Adipose tissue (tissue), 3 donors: ENCODE results near the gene PLEKHB2. TPM values are rescaled to one million over a fixed set of nuclear protein-coding genes. Genes with fewer than 3 reads are reported as not detected.
"Not testable (repeated sequence)": the region's sequence is repeated elsewhere in the genome, so short reads cannot be mapped to it uniquely, and the experiment has no call there.

Source experiments
- H3K27ac ChIP-seq: one replicate; pipeline ENCODE4 v1.5.1; 2013; ENCODE audit warnings: low read depth, low read length
- whole genome bisulfite sequencing, 3 donors: extraction: QIAGEN DNeasy Blood & Tissue Kit; methylation state at CpG; one replicate each; pipeline ENCODE4 v1.1.7; 2013; 5-methylcytosine and 5-hydroxymethylcytosine counted together
- polyA plus RNA-seq, 3 donors: library from polyadenylated mRNA; stranded (reverse); fragments of 200-250 nt; gene quantifications; one replicate each; pipeline ENCODE4 v1.2.3, GENCODE V29; 2013
- donor health status: healthy with polysubstance abuse.
- donor health status: Bipolar disorder and iron deficiency.
- donor health status: healthy.

PLEKHB2 gene
- polyA plus RNA-seq: 10 to 100 TPM; 11.4 to 35.9 (median 27.4) TPM

GRCh38 chr2:131105156-131105949, at the start of gene PLEKHB2:
Gene PLEKHB2 (plus strand): TSS chr2:131105336. CDS start chr2:131120942, 15,606 bp downstream.
- WGBS, 3 donors: 1% methylated on average over 61 to 66 of the region's 66 CpGs
- H3K27ac ChIP-seq: peak within 1 kb of the TSS; percentile 88

GRCh38 chr2:131056204-131056931, 48.8 kb upstream of the PLEKHB2 start:
- 27 to 89% (median 88%) methylated on average over 5 of the region's 5 CpGs for WGBS, 3 donors

GRCh38 chr2:131056932-131057287, 48.2 kb upstream of the PLEKHB2 start:
- H3K27ac ChIP-seq: no peak overlapping the region
- WGBS, 3 donors: 77 to 86% (median 85%) methylated on average over 4 of the region's 4 CpGs

More at GRCh38 chr2:131056204-131056931, 48.8 kb upstream of the PLEKHB2 start:
- H3K27ac ChIP-seq: no peak overlapping the region

- no peak overlapping the region for H3K27ac ChIP-seq
- WGBS, 3 donors: 69 to 80% (median 74%) methylated on average over 8 of the region's 8 CpGs
Measured at GRCh38 chr2:131058214-131058843, 46.8 kb upstream of the PLEKHB2 start.

- WGBS, 3 donors: 89 to 97% (median 93%) methylated on average over 4 of the region's 4 CpGs
- H3K27ac ChIP-seq: no peak overlapping the region
Measured at GRCh38 chr2:131058920-131059319, 46.2 kb upstream of the PLEKHB2 start.

- no peak overlapping the region for H3K27ac ChIP-seq
- WGBS, 3 donors: 89 to 93% (median 90%) methylated on average over 11 of the region's 11 CpGs
Measured at GRCh38 chr2:131063501-131064283, 41.4 kb upstream of the PLEKHB2 start.

- 62 to 84% (median 81%) methylated on average over 14 of the region's 14 CpGs for WGBS, 3 donors
- H3K27ac ChIP-seq: no peak overlapping the region
Measured at GRCh38 chr2:131064589-131065512, 40.3 kb upstream of the PLEKHB2 start.

- H3K27ac ChIP-seq: no peak overlapping the region
- WGBS, 3 donors: 54 to 71% (median 54%) methylated on average over 2 of the region's 2 CpGs
Measured at GRCh38 chr2:131067465-131068125, 37.5 kb upstream of the PLEKHB2 start.

- H3K27ac ChIP-seq: not testable (repeated sequence)
- 95 to 97% (median 96%) methylated on average over 5 to 6 of the region's 6 CpGs for WGBS, 3 donors
Measured at GRCh38 chr2:131068172-131068571, 37.0 kb upstream of the PLEKHB2 start.

- not testable (repeated sequence) for H3K27ac ChIP-seq
- WGBS, 3 donors: 97 to 98% (median 98%) methylated on average over 15 of the region's 15 CpGs
Measured at GRCh38 chr2:131075578-131075977, 29.6 kb upstream of the PLEKHB2 start.

- H3K27ac ChIP-seq: no peak overlapping the region
- WGBS, 3 donors: 61 to 87% (median 85%) methylated on average over 5 of the region's 5 CpGs
Measured at GRCh38 chr2:131076707-131077106, 28.4 kb upstream of the PLEKHB2 start.

- no peak overlapping the region for H3K27ac ChIP-seq
- 70 to 82% (median 72%) methylated on average over 11 of the region's 11 CpGs for WGBS, 3 donors
Measured at GRCh38 chr2:131077182-131077846, 27.8 kb upstream of the PLEKHB2 start.

- 64 to 94% (median 86%) methylated on average over 3 of the region's 3 CpGs for WGBS, 3 donors
- H3K27ac ChIP-seq: no peak overlapping the region
Measured at GRCh38 chr2:131077966-131078365, 27.2 kb upstream of the PLEKHB2 start.

GRCh38 chr2:131079931-131080330, 25.2 kb upstream of the PLEKHB2 start:
- H3K27ac ChIP-seq: not testable (repeated sequence)
- WGBS, 3 donors: 91 to 95% (median 92%) methylated on average over 6 of the region's 6 CpGs

GRCh38 chr2:131081190-131081589, 23.9 kb upstream of the PLEKHB2 start:
- 86 to 95% (median 89%) methylated on average over 4 of the region's 4 CpGs for WGBS, 3 donors
- H3K27ac ChIP-seq: no peak overlapping the region

- WGBS, 3 donors: 76 to 77% (median 76%) methylated on average over 2 of the region's 2 CpGs
- H3K27ac ChIP-seq: no peak overlapping the region
Measured at GRCh38 chr2:131085646-131086045, 19.5 kb upstream of the PLEKHB2 start.
